NCI-H510A treated with DMSO at 0.1 percent for 48 hours (cell line): Measurements from ENCODE around the gene PCGF6.

Experiments used
- DNase-seq: peaks from one replicate; lab custom pipeline; 2025; lab: John Stamatoyannopoulos, UW

Gene PCGF6

GRCh38 chr10:103256613-103257012 lies 94.3 kb downstream of the PCGF6 start:
- no peak for DNase-seq

GRCh38 chr10:103254538-103255325 lies 96.2 kb downstream of the PCGF6 start:
- no peak for DNase-seq

- DNase-seq = no peak
Observed at GRCh38 chr10:103254113-103254512, 96.8 kb downstream of the PCGF6 start.
